ENCODE measurements around the gene MX1.

DNA sequence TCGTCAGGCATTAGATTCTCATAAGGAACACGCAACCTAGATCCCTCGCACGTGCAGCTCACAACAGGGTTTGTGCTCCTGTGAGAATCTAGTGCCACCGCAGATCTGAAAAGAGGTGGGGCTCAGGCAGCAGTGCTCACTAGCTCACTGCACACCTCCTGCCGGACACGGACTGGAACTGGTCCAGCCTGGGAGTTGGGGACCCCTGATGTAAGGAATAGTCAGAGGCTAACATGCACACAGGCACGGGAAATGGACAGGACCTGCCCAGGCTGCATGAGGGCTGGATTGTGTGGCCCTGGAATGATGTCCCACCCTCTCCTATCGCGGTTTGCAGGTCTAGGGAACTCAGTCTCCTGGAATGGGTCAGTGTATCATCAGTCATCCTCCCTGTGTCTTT lies 23.2 kb upstream of the MX1 start:
- TF ChIP-seq, protein P1, sequence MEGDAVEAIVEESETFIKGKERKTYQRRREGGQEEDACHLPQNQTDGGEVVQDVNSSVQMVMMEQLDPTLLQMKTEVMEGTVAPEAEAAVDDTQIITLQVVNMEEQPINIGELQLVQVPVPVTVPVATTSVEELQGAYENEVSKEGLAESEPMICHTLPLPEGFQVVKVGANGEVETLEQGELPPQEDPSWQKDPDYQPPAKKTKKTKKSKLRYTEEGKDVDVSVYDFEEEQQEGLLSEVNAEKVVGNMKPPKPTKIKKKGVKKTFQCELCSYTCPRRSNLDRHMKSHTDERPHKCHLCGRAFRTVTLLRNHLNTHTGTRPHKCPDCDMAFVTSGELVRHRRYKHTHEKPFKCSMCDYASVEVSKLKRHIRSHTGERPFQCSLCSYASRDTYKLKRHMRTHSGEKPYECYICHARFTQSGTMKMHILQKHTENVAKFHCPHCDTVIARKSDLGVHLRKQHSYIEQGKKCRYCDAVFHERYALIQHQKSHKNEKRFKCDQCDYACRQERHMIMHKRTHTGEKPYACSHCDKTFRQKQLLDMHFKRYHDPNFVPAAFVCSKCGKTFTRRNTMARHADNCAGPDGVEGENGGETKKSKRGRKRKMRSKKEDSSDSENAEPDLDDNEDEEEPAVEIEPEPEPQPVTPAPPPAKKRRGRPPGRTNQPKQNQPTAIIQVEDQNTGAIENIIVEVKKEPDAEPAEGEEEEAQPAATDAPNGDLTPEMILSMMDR (IDR thresholded peaks at IDR 0.05; ENCODE audit: insufficient read depth, low read length), result no peak
- TF ChIP-seq POLR2AphosphoS5 (IDR thresholded peaks at IDR 0.05; ENCODE audit: low read depth) (no peak), REST (IDR thresholded peaks at IDR 0.05; ENCODE audit: insufficient replicate concordance, low read depth) (no peak), GABPA (IDR thresholded peaks at IDR 0.05; ENCODE audit: low read depth) (no peak)
